ENCODE data around the gene UBE2G2.

DNA sequence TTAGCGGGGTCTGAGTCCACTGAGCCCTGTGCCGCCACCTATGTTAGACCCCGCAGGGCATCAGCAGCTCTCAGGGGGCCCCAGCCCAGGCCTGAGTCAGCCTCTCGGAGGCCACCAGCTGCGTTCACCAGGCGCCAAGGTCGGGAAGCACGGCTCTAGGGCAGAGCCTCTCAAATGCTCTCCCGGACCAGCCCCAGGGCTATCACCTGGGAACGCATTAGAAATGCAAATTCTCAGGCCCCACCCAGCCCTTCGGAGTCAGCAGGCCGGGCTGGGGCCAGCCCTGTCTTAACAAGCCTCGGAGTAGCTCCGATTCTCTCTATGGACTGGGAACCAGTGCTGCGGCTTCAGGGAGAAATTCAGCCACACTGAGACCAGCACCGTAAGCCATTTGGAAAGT is 53.0 kb downstream of the UBE2G2 start:
- TF ChIP-seq POLR2AphosphoS5 (IDR thresholded peaks at IDR 0.05; ENCODE audit: low read depth, low read length) = no peak
- no peak for TF ChIP-seq POLR2A (IDR thresholded peaks at IDR 0.05; ENCODE audit: low read depth, low read length)

Data from GM12892 (cell line).